Left colon (tissue), 2 donors: Measurements from ENCODE around the gene CHRNB2. TPM values are rescaled to one million over a fixed set of nuclear protein-coding genes. Genes with fewer than 3 reads are reported as not detected.
"Not testable (repeated sequence)": the region's sequence is repeated elsewhere in the genome, so short reads cannot be mapped to it uniquely, and the experiment has no call there.

Source experiments
- ATAC-seq: fragments of 200-7000 bp; cut with Tn5 transposase; one replicate; pipeline ENCODE4 v1.9.1; 2020; ENCODE audit warnings: mild to moderate bottlenecking, moderate library complexity
- DNase-seq, 2 donors: peaks; one replicate each; pipeline ENCODE4 v3.0.0-alpha.2; 2020
- intact Hi-C, 2 donors: fragments of 100-400 bp; cut with DNase I in 1 of 2; cut with micrococcal nuclease in 1 of 2; formaldehyde crosslinking; loops; one replicate each; pipeline versions ENCODE4 v1.11.2 to v1.14.0; 2022; cut with DNase I, micrococcal nuclease
- long read RNA-seq: library from polyadenylated mRNA; unstranded; transcript quantifications from one replicate; pipeline ENCODE4 v2.0.0, GENCODE V29; 2021
- total RNA-seq, 2 donors: library from RNA; stranded (reverse); fragmentation: NEBNext Ultra II Directional; extraction: Animal tissue kit (Norgen Biotek cat#: 25700); gene quantifications; one replicate each; pipeline ENCODE4 v1.2.1, GENCODE V29; 2021
- donor health status: DM: no; HTN: no; CAD: no.
- donor health status: DM: yes; HTN: yes; CAD: no.

Gene CHRNB2, protein sequence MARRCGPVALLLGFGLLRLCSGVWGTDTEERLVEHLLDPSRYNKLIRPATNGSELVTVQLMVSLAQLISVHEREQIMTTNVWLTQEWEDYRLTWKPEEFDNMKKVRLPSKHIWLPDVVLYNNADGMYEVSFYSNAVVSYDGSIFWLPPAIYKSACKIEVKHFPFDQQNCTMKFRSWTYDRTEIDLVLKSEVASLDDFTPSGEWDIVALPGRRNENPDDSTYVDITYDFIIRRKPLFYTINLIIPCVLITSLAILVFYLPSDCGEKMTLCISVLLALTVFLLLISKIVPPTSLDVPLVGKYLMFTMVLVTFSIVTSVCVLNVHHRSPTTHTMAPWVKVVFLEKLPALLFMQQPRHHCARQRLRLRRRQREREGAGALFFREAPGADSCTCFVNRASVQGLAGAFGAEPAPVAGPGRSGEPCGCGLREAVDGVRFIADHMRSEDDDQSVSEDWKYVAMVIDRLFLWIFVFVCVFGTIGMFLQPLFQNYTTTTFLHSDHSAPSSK
- total RNA-seq = under 1 TPM; 0.15 to 0.31 TPM
- long read RNA-seq = 0 reads

- intact Hi-C loops = no loop called here
- ATAC-seq = peak; percentile 99
Measured at GRCh38 chr1:154567386-154568156, at the start of gene CHRNB2. Gene CHRNB2 (plus strand): TSS chr1:154567778. CDS start chr1:154568045, 267 bp downstream.

DNA sequence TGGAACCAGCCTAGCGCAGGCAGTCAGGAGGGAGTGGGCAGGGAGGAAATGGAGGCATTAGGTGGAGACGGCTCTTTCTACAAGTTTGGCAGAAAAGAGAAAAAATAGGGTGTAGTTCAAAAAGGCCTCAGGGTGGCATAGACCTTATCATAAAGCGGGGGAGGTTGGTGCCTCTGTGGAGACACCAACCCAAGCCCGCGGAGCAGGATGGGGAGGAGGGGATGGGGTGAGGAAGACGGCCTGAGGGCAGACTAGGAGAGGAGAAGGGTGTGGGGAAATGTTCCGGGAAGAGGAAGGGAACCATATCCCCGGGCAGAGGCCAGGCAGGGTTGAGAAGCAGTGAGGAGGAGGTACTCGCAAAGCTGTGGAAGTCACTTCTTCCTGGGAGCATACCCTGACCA, 48.0 kb upstream of the CHRNB2 start:
- DNase-seq (no peak), ATAC-seq (no peak)
- intact Hi-C loops = no loop called here

More at GRCh38 chr1:154567386-154568156, at the start of gene CHRNB2:
- peak in 1 of 2 donors; percentile 71 for DNase-seq

DNA sequence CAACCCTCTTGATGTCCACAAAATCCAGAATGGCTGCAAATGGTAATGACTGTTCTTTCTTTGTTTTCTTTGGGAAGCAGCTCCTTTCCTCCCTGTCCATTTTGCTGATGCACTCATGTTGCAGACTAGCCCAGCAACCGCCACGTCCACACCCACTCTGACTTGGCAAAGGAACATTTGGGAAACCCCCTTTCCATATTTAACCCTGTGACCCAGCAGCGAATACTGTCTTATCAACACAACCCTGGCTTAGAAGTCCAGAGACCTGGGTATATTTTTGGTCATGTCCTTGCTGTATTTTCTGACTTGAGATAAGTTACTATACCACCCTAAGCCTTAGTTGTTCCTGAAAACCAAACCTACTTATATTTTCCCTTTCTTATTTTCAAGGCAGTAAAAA, 47.2 kb upstream of the CHRNB2 start:
- intact Hi-C loops = no loop called here
- ATAC-seq = no peak
- DNase-seq = no peak

- no peak for DNase-seq
- ATAC-seq = no peak
- intact Hi-C loops = no loop called here
Measured at GRCh38 chr1:154521695-154522094, 45.9 kb upstream of the CHRNB2 start.

GRCh38 chr1:154524881-154525280, 42.7 kb upstream of the CHRNB2 start:
- intact Hi-C loops = no loop called here
- DNase-seq (no peak), ATAC-seq (no peak)

DNA sequence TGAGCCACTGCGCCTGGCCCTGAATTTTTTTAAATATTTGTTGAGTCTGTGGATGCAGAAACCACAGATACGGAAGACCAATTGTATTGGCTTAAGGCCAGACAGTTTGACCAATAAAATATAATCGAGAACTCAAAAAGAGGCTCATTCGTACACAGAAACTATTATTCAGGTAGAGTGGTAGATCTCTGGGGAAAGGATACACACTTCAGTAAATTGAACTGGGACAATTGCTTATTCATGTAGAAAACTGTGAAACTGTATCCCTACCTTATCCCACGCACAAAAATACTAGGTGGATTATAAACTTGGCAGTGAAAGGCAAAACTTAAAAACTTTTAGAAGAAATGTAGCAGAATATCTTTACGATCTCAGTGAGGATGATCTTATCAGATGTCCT, 40.4 kb upstream of the CHRNB2 start:
- no peak for DNase-seq
- intact Hi-C loops = no loop called here
- ATAC-seq = no peak

- ATAC-seq (no peak), DNase-seq (no peak)
- intact Hi-C loops = no loop called here
Measured at GRCh38 chr1:154529308-154529707, 38.3 kb upstream of the CHRNB2 start.

GRCh38 chr1:154531950-154532349, 35.6 kb upstream of the CHRNB2 start:
- intact Hi-C loops, DNase-seq: not testable (repeated sequence)

DNA sequence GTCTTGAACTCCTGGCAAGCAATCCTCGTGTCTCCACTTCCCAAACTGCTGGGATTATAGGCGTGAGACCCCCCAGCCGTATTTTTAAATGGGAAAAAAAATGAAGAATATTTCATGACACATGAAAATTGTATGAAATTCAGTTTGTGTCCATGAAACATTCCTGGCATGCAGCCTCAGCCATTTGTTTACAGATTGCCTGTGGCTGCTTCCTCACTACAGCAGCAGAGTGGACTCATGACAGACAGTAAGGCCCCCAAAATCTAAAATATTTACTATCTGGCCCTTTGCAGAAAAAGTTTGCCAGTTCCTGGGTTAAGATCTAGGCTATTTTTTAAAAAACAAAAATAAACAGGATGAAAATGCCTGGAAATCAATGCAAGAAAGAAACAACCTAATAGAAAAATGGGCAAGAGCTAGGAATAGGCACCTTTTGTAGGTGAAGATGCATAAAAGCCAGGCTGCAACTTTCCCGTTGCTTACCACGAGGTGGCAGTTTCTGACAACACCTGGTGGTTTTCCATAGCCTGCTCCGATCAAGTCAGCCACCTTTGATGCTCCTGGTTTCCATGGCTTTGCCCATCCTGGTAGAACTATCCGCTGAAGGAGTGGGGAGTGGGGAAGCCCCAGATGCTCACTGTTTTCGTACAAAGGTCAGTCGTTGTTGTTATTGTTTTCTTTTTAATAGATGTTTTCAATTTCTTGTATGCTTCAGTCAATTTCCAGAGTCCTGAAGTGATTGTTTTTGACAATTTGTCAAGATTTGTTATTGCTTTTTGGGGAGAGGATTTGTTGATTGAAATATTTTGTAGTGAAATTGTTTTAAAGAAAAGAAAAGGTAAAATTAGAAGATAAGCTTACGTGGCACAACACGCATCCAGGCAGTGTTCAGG, 33.4 kb upstream of the CHRNB2 start:
- intact Hi-C loops = no loop called here
- ATAC-seq (peak; percentile 82), DNase-seq (peak in 1 of 2 donors; percentile 48)

More at GRCh38 chr1:154531950-154532349, 35.6 kb upstream of the CHRNB2 start:
- not testable (repeated sequence) for ATAC-seq

GRCh38 chr1:154536570-154536969, 31.0 kb upstream of the CHRNB2 start:
- intact Hi-C loops = no loop called here
- no peak for ATAC-seq
- no peak for DNase-seq

DNA sequence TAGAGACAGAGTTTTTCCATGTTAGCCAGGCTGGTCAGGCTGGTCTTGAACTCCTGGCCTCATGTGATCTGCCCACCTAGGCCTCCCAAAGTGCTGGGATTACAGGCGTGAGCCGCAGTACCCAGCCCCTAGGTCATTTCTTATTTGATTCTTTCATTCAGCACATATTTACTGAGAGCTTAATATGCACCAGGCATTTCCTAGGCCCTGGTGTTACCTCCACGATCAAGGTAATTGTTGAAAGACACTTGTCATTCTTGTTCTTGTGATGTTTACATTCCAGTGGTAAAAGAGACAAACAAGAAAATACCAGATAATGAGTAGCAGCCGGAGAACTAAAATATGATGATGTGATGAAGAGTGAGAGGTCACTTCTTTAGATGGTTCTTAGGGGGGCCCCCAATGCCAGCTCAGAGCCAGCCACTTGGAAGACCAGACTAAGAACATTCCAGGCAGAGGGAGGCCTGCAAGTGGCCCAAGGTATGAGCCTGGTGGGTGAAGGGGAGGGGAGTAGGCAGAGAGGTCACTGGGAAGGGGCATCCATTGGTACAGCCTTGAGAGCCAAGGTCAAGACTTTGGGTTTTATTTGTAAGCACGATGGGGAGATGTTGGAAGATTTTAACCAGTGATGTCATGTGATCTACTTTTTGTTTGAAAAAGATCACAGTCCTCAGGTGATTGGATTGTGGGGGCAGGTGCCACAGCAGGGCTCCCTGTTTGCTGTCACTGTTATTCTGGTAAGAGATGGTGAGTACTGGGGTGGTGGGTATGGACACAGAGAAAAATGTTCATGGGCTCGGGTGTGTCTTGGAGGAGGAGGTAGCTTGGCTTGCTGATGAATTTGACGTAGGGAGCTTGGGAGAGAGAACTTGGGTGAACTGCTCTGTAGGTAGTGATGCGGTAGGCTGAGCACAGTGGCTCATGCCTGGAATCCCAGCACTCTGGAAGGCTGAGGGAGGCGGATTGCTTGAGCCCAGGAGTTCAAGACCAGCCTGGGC, 27.8 kb upstream of the CHRNB2 start:
- no peak for ATAC-seq

DNA sequence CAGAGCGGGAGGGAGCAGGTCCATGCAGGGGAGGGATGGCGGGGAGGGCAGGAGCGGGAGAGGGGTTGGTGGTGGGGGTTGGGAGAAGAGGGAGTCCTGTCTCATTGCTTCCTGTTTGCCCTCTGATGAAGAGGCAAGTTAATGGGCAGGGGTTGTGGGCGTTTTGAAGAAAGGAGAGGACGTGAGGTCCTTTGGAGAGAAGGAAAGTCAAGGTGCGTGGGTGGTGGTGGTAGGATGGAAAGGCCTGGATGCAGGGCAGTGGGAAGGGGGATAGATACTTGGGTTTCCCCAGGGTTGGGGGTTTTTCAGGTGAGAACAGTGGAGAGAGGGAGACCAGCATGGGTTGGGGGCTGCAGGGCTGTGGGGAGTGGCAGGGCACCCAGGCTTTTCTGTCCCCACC, 26.3 kb upstream of the CHRNB2 start:
- no peak for DNase-seq
- intact Hi-C loops = loop anchor here in 1 of 2 donors (10.0 kb wide), 1 partner anchor 56 kb away; no protein-coding TSS in a partner anchor
- no peak for ATAC-seq

More for the DNA sequence above, 27.8 kb upstream of the CHRNB2 start:
- DNase-seq = no peak
- intact Hi-C loops = loop anchor here in 1 of 2 donors (10.0 kb wide), 1 partner anchor 55 kb away; no protein-coding TSS in a partner anchor

DNA sequence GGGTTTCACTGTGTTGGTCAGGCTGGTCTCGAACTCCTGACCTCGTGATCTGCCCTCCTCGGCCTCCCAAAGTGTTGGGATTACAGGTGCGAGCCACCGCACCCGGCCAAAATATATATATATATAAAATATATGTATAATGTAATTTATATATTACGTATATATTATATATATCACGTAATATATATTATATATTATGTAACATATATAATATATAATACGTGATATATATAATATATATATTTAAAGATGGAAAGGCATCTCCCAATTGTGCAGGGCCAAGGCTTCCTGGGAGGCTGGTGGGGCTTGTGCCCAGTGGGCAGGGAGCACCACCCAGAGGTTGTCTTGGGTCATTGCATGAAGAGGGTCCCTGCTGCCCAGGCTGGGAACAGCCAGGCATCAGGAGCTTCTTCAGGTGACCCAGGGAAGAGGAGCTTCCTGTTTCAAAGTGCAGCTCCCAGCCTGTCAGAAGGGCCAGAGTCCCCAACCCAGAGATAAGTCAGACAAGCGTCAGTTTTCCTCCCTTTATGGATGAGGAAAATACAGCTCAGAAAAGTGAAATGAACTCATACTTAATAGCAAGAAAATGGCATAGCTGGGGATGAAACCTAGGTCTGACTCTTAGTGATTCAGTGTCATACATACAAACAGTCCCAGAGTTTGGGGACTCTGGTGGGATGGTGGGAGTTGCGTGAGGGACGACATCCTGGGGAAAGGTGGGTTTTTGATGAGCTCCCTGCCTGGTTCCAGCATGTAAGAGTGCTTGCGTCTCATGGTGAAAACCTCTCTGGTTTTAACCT, 21.1 kb upstream of the CHRNB2 start:
- ATAC-seq (peak; percentile 80), DNase-seq (peak; percentile 42 to 53)
- intact Hi-C loops = loop anchor here in 1 of 2 donors (10.0 kb wide), 1 partner anchor 62 kb away; no protein-coding TSS in a partner anchor

- intact Hi-C loops = loop anchor here in 1 of 2 donors (10.0 kb wide), 1 partner anchor 62 kb away; no protein-coding TSS in a partner anchor
- DNase-seq = no peak
- no peak for ATAC-seq
Measured at GRCh38 chr1:154547105-154547732, 20.4 kb upstream of the CHRNB2 start.

- ATAC-seq (peak; percentile 41), DNase-seq (no peak)
- intact Hi-C loops = loop anchor here in 1 of 2 donors (10.0 kb wide), 1 partner anchor 63 kb away; no protein-coding TSS in a partner anchor
Measured at GRCh38 chr1:154548028-154548427, 19.6 kb upstream of the CHRNB2 start.
